ENCODE measurements around the gene ASCL5. TPM values are rescaled to one million over a fixed set of nuclear protein-coding genes. Genes with fewer than 3 reads are reported as not detected.

The ASCL5 gene
- total RNA-seq, result not detected in 2 replicates

GRCh38 chr1:201126832-201127754, at the start of gene ASCL5:
Gene ASCL5 (minus strand): TSS chr1:201127184. CDS start chr1:201115372, 11,812 bp downstream.

GRCh38 chr1:201154389-201155165, 27.6 kb upstream of the ASCL5 start, which contains the start of gene TMEM9:
Gene TMEM9 (minus strand): TSS chr1:201154474. CDS start chr1:201153923, 551 bp downstream.

GRCh38 chr1:201112173-201112731, 14.7 kb downstream of the ASCL5 start, which contains the start of gene CACNA1S:
Gene CACNA1S (minus strand): TSS chr1:201112426. CDS start chr1:201112339, 87 bp downstream.

Other genes with a start within 250 kb of the ASCL5 start
- gene INAVA, start 232.3 kb downstream of the ASCL5 start, total RNA-seq, result not detected in 2 replicates
- 0.37 and 0.44 TPM in 2 replicates for gene KIF21B, start 103.5 kb downstream of the ASCL5 start, total RNA-seq
- not detected in 2 replicates for gene CACNA1S, start 14.8 kb downstream of the ASCL5 start, total RNA-seq
- gene TMEM9, start 27.3 kb upstream of the ASCL5 start, total RNA-seq, result 141 and 156 TPM in 2 replicates
- gene IGFN1, start 63.6 kb upstream of the ASCL5 start, total RNA-seq, result 4.6 and 12.9 TPM in 2 replicates
- 0.55 and 0.75 TPM in 2 replicates for gene PKP1, start 156.3 kb upstream of the ASCL5 start, total RNA-seq

Data from uterine smooth muscle cell (primary cell).